HL-60 (cell line): Measurements from ENCODE around the gene YPEL1.

ENCODE experiments used
- GABPA ChIP-seq: IDR thresholded peaks from 2 replicates; pipeline ENCODE4 v1.6.1; 2012; ENCODE audit warnings: low read depth
- TF ChIP-seq, protein P1 (sequence below): IDR thresholded peaks from one replicate; pipeline ENCODE4 v1.5.1; 2011; ENCODE audit warnings: low read length, control low read depth, inconsistent platforms; ENCODE audit not compliant: insufficient read depth
- TF ChIP-seq, protein P2 (sequence below): IDR thresholded peaks from 2 replicates; pipeline ENCODE4 v1.6.1; 2012; ENCODE audit warnings: low read depth; ENCODE audit not compliant: insufficient replicate concordance

GRCh38 chr22:21687685-21688259, 47.8 kb downstream of the YPEL1 start:
- TF ChIP-seq, protein P1, sequence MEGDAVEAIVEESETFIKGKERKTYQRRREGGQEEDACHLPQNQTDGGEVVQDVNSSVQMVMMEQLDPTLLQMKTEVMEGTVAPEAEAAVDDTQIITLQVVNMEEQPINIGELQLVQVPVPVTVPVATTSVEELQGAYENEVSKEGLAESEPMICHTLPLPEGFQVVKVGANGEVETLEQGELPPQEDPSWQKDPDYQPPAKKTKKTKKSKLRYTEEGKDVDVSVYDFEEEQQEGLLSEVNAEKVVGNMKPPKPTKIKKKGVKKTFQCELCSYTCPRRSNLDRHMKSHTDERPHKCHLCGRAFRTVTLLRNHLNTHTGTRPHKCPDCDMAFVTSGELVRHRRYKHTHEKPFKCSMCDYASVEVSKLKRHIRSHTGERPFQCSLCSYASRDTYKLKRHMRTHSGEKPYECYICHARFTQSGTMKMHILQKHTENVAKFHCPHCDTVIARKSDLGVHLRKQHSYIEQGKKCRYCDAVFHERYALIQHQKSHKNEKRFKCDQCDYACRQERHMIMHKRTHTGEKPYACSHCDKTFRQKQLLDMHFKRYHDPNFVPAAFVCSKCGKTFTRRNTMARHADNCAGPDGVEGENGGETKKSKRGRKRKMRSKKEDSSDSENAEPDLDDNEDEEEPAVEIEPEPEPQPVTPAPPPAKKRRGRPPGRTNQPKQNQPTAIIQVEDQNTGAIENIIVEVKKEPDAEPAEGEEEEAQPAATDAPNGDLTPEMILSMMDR, result no peak
- TF ChIP-seq, protein P2, sequence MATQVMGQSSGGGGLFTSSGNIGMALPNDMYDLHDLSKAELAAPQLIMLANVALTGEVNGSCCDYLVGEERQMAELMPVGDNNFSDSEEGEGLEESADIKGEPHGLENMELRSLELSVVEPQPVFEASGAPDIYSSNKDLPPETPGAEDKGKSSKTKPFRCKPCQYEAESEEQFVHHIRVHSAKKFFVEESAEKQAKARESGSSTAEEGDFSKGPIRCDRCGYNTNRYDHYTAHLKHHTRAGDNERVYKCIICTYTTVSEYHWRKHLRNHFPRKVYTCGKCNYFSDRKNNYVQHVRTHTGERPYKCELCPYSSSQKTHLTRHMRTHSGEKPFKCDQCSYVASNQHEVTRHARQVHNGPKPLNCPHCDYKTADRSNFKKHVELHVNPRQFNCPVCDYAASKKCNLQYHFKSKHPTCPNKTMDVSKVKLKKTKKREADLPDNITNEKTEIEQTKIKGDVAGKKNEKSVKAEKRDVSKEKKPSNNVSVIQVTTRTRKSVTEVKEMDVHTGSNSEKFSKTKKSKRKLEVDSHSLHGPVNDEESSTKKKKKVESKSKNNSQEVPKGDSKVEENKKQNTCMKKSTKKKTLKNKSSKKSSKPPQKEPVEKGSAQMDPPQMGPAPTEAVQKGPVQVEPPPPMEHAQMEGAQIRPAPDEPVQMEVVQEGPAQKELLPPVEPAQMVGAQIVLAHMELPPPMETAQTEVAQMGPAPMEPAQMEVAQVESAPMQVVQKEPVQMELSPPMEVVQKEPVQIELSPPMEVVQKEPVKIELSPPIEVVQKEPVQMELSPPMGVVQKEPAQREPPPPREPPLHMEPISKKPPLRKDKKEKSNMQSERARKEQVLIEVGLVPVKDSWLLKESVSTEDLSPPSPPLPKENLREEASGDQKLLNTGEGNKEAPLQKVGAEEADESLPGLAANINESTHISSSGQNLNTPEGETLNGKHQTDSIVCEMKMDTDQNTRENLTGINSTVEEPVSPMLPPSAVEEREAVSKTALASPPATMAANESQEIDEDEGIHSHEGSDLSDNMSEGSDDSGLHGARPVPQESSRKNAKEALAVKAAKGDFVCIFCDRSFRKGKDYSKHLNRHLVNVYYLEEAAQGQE, result no peak
- TF ChIP-seq GABPA, result no peak
